Measurements from ENCODE around the gene RASA3. TPM values are rescaled to one million over a fixed set of nuclear protein-coding genes. Genes with fewer than 3 reads are reported as not detected.

RASA3 gene
- total and polyA plus RNA-seq, 2 of the 8 experiments (the other 6 are each of a cell fraction or from before 2014, with no cell fraction given), result 7.5 to 21.9 TPM

DNA sequence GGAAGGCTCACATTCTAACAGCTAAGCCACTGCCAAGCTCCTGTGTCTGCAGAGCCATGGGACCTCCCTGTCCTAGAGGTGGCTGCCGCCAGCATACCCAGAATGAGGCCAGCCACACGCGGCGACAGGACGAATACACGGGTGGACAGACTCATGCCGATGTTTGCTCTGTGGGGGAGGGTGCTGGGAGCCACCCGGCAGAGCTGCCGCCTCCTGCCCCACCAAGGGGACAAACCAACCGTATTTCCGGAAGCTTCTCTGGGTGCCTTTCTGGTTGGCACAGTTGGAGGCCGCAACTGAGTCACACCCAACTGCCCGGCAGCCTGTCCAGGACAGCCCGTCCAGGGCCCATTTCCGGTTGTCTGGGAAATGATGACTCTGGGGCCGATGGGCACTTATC lies 178.9 kb downstream of the RASA3 start:
- Histone ChIP-seq H2BK5ac (ENCODE audit: low read depth, low read length) (no peak overlapping the region), H3K4ac (replicated peaks; ENCODE audit: insufficient read length, low read depth, low read length) (no peak overlapping the region), H3K56ac (replicated peaks; ENCODE audit: insufficient read length, low read depth, low read length) (no peak overlapping the region), H3K14ac (ENCODE audit: insufficient read length) (no peak overlapping the region), H3K9me3 (ENCODE audit: insufficient read depth in 2 of 2, low read depth in 1 of 2, low read length in 1 of 2) (peaks cover 5 to 37% of the 10 kb centered on the region in 2 experiments; a peak in 3 of 4 replicates), H3K9ac (replicated peaks in 1 of 4; ENCODE audit: extremely low read depth in 1 of 4, low read depth in 3 of 4, low read length in 3 of 4) (no peak overlapping the region), H4K5ac (ENCODE audit: insufficient read length, low read depth, low read length) (no peak overlapping the region), H2BK20ac (ENCODE audit: low read length) (no peak overlapping the region), H3K79me2 (ENCODE audit: control insufficient read depth in 1 of 2, insufficient read depth in 2 of 2, low read length in 2 of 2) (no peaks in the 10 kb centered on the region), H4K8ac (ENCODE audit: extremely low read depth, insufficient read depth, low read length) (0 out of 2 replicates have a peak overlapping the region, but pooled peaks have one; percentile 3), H4K91ac (replicated peaks; ENCODE audit: insufficient read length, low read length) (no peak overlapping the region), H3K4me2 (ENCODE audit: insufficient read depth in 1 of 2, low read depth in 2 of 2, low read length in 2 of 2) (no peak overlapping the region), H4K20me1 (replicated peaks in 1 of 2; ENCODE audit: control insufficient read depth in 1 of 2, insufficient read depth in 2 of 2, low read length in 2 of 2) (no peaks in the 10 kb centered on the region), H3K4me3 (ENCODE audit: extremely low read depth in 1 of 4, insufficient read depth in 2 of 4, low read depth in 3 of 4, low read length in 4 of 4) (no peak overlapping the region), H3K18ac (ENCODE audit: extremely low read depth, low read length) (no peak overlapping the region), H2AFZ (ENCODE audit: low read length) (no peak overlapping the region), H3K23ac (ENCODE audit: insufficient read length) (no peak overlapping the region), H2BK120ac (replicated peaks; ENCODE audit: low read depth, low read length) (no peak overlapping the region), H3K27ac (ENCODE audit: low read depth, low read length) (no peak overlapping the region), H2BK12ac (ENCODE audit: low read depth, low read length) (no peak overlapping the region), H3K23me2 (ENCODE audit: low read depth, low read length) (no peaks in the 10 kb centered on the region), H3K4me1 (replicated peaks in 1 of 4; ENCODE audit: control insufficient read depth in 3 of 4, insufficient read depth in 4 of 4, low read length in 3 of 4) (peaks cover 0 to 2% (median 0%) of the 10 kb centered on the region in 4 experiments; a peak in 1 of 7 replicates), H3K79me1 (ENCODE audit: low read depth, low read length) (no peaks in the 10 kb centered on the region; the same call in 1 of the 2 replicates), H2AK5ac (ENCODE audit: low read depth, low read length) (no peak overlapping the region), H3K27me3 (replicated peaks in 1 of 4; ENCODE audit: control insufficient read depth in 3 of 4, extremely low read depth in 1 of 4, insufficient read depth in 3 of 4, low read length in 3 of 4) (no peaks in the 10 kb centered on the region), H3K36me3 (ENCODE audit: control insufficient read depth in 2 of 4, insufficient read depth in 4 of 4, low read length in 3 of 4) (no peaks in the 10 kb centered on the region), H2BK15ac (ENCODE audit: low read length) (no peak overlapping the region)
- ChIA-PET POLR2A (ENCODE audit: partially characterized antibody) (interaction anchor here (1.2 kb wide), 1 partner anchor 9 kb away, joined by 6 read pairs; no protein-coding TSS in a partner anchor), CTCF (ENCODE audit: partially characterized antibody) (interaction anchor here (0.6 to 2.0 kb wide), 8 partner anchors 29 to 274 kb away, joined by 3 to 9 read pairs (median 4); no protein-coding TSS in a partner anchor)
- FAIRE-seq, result no peak
- 93% methylated on average over 16 of the region's 16 CpGs; no CpG with 5 or more reads in 1 of the 2 experiments for WGBS, 2 experiments (ENCODE audit: extremely low coverage in 1 of 2, insufficient coverage in 1 of 2, insufficient read length in 1 of 2, insufficient replicate concordance in 2 of 2, low coverage in 1 of 2, low lambda C conversion rate in 2 of 2, missing lambda C conversion rate in 1 of 2)
- TF ChIP-seq KDM1A (IDR thresholded peaks at IDR 0.05; ENCODE audit: borderline replicate concordance, low read length), result no peak
- TF ChIP-seq CEBPB (IDR thresholded peaks at IDR 0.05; ENCODE audit: low read depth, low read length), result no peak
- TF ChIP-seq, protein P1, sequence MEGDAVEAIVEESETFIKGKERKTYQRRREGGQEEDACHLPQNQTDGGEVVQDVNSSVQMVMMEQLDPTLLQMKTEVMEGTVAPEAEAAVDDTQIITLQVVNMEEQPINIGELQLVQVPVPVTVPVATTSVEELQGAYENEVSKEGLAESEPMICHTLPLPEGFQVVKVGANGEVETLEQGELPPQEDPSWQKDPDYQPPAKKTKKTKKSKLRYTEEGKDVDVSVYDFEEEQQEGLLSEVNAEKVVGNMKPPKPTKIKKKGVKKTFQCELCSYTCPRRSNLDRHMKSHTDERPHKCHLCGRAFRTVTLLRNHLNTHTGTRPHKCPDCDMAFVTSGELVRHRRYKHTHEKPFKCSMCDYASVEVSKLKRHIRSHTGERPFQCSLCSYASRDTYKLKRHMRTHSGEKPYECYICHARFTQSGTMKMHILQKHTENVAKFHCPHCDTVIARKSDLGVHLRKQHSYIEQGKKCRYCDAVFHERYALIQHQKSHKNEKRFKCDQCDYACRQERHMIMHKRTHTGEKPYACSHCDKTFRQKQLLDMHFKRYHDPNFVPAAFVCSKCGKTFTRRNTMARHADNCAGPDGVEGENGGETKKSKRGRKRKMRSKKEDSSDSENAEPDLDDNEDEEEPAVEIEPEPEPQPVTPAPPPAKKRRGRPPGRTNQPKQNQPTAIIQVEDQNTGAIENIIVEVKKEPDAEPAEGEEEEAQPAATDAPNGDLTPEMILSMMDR (IDR thresholded peaks at IDR 0.05; ENCODE audit: control extremely low read depth in 1 of 3, insufficient read depth in 1 of 3, low read depth in 1 of 3, low read length in 3 of 3), result no peak
- TF ChIP-seq GABPA (IDR thresholded peaks at IDR 0.05; ENCODE audit: borderline replicate concordance, insufficient read depth, low read length), result no peak
- TF ChIP-seq EZH2 (IDR thresholded peaks at IDR 0.05; ENCODE audit: low read depth, low read length, severe bottlenecking), result no peak
- TF ChIP-seq NANOG (IDR thresholded peaks at IDR 0.05; ENCODE audit: insufficient read depth, low read depth, low read length, poor library complexity, severe bottlenecking), result no peak
- TF ChIP-seq JUND (IDR thresholded peaks at IDR 0.05; ENCODE audit: low read length), result no peak
- TF ChIP-seq, protein P2, sequence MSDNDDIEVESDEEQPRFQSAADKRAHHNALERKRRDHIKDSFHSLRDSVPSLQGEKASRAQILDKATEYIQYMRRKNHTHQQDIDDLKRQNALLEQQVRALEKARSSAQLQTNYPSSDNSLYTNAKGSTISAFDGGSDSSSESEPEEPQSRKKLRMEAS (IDR thresholded peaks at IDR 0.05), result no peak
- no peak for TF ChIP-seq POLR2A (IDR thresholded peaks at IDR 0.05; ENCODE audit: control extremely low read depth in 1 of 2, low read depth in 2 of 2, low read length in 2 of 2)
- no peak for DNase-seq (ENCODE audit: low read depth in 1 of 2, low spot score in 2 of 2)
